Left renal pelvis (tissue), 4 donors: Measurements from ENCODE around the gene CDKAL1. TPM values are rescaled to one million over a fixed set of nuclear protein-coding genes. Genes with fewer than 3 reads are reported as not detected.
"Not testable (repeated sequence)": the region's sequence is repeated elsewhere in the genome, so short reads cannot be mapped to it uniquely, and the experiment has no call there.

Source experiments
- DNase-seq, 4 donors: peaks; one replicate each; pipeline ENCODE4 v3.0.0-alpha.2; 2013; ENCODE audit warnings: low read depth in 4 of 4, low spot score in 3 of 4
- polyA plus RNA-seq, 4 donors: library from polyadenylated mRNA; unstranded; fragments of 120-200 nt; gene quantifications; one replicate each; pipeline ENCODE4 v1.2.1, GENCODE V29; 2013; ENCODE audit not compliant: insufficient read length in 4 of 4

Gene CDKAL1
- polyA plus RNA-seq, 4 donors = 14.7 to 20.4 (median 19.6) TPM

DNA sequence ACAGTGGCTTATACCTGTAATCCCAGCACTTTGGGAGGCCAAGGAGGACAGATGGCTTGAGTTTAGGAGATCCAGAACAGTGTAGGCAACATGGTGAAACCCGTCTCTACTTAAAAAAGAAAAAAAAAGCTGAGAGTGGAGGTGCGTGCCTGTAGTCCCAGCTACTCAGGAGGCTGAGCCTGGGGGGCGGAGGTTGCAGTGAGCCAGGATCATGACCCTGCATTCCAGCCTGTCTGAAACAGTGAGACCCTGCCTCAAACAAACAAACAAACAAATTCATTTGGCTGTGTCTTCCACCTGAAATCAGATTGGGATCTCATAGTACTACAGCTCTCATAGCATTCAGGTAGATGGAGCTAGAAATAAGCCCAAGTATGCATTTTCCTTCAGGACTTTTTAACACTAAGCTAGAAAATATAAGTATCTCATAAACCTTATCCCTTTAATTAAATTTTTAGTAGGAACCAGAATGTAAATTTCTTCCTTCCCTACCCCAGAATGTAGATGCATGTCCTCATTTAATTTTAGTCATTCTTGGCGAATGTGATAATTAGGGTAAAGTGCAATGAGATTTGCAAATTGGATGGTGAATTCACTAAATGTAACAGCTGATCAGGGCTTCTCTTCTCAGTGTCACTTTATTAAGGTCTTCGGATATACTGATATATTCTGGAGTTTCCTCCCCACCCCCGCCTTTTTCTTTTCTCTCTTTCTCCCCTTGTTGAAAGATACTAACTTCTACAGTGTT is 190.4 kb downstream of the CDKAL1 start:
- no peak for DNase-seq

GRCh38 chr6:20725235-20725634 is 191.0 kb downstream of the CDKAL1 start:
- DNase-seq = not testable (repeated sequence)

DNA sequence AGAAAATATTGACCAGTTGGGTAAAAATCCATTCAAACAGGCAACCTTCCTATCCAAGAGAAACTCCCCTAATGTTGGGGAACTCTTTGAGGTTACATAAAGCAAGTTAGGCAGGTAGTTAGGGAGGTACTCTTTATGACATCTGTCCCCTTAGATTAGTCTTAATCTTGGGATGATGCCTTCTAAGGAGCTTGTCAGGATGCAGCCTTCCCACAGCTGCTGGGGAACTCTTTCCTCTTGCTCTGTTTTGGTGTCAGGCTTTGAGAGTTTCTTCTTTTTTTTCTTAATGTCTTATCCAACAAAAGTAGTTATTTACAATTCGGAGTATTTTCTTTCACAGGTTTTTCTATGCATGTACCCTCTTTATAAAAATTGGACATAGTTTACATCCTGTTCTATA is 194.8 kb downstream of the CDKAL1 start:
- DNase-seq = no peak

GRCh38 chr6:20732362-20732761 is 198.1 kb downstream of the CDKAL1 start:
- DNase-seq = not testable (repeated sequence)

DNA sequence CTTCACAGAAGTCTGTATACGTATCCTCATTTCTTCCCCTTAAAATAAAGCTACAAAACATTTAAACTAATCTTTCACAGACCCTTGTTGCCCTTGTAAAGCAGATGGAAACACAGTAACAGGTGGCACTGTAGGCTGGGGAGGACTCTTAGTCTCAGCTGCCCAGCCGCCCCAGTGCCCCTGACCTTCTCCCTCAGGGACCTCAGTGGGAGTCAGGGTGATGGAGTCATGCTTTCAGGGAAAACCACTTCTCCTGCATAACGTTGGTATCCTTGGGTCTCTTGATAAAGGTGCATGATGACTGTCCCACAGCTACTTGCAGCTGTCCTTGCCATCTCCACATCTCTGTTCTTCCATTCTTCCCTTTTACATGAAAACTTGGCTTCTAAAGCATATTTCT is 198.6 kb downstream of the CDKAL1 start:
- no peak for DNase-seq

DNA sequence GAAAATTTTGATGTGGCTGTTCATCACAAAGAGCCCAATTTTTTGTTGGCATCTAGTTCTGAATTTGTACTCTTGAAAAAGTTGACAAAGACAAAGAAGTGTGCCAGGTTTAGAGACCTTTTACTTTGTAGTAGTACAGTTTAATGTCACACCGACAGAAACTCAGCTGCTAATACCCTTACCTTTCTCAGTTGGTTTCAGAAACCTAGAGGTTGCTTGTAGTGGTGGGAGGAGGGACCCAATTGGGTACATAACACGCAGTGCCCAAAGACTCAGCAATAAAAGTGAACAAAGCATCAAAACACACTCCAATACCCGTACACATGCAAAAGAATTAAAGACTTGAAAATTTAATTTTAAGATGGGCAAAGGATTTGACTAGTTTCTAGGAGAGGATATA is 203.7 kb downstream of the CDKAL1 start:
- no peak for DNase-seq

DNA sequence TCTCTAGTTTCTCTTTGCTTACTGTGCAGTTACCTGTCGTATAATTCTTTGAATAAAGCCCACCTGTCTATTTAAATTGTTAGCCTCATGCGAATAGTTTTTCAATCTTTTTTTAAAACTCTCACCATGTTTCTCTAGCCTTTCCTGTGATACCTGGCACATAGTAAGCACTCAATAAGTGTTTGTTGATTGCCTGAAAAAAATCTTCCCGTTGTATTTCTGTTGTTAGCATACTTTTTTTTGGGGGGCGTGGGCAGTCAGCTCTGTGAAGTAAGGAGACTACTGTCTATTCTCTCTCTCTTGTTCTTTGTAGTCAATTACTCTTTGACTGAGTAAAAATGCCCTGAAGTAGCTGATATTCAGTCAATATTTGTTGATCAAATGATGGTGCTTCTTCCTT is 205.8 kb downstream of the CDKAL1 start:
- DNase-seq = no peak

DNA sequence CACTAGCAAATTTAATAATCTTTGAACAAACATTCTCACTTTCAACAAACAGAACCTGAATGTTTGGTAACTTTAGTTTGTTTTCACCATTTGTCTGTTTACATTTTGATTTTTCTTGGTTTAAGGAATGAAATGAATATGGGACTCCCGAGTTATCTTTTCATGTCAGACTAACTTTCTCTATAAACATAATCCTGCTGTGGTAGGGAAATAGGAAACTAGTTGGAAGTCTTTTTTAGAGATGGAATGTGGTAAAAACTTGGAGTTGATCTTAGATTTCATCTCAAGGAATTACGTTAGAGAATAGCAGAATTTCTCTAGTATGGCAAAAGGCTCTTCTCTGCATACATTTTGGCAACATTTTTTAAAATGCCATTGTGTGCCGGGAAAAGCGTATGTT is 206.5 kb downstream of the CDKAL1 start:
- DNase-seq = no peak

- DNase-seq = no peak
Observed at GRCh38 chr6:20741490-20741889, 207.2 kb downstream of the CDKAL1 start.

- no peak for DNase-seq
Observed at GRCh38 chr6:20744911-20745557, 210.8 kb downstream of the CDKAL1 start.

DNA sequence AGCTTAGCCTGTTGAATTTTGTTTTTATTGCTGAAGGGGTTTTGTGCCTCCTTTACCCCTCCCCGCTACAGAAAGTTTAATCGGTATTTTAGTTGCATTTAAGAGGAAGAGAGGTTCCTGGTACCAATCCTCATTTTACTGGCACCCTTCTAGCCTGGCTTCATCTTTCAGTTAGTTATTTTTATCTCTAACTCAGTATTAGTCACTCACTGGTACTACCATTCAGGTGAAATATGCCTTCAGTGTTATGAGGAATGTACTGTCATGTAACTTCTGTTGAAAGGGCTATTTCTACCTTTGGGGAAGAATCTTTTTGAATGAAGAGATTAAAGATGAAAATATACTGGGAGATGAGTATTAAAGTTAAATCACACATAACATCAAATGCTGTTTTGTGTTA is 211.8 kb downstream of the CDKAL1 start:
- DNase-seq = no peak

- DNase-seq = no peak
Observed at GRCh38 chr6:20746805-20747558, 212.7 kb downstream of the CDKAL1 start.

GRCh38 chr6:20747991-20748390 is 213.7 kb downstream of the CDKAL1 start:
- no peak for DNase-seq

- DNase-seq = peak in 1 of 4 donors; percentile 14
Observed at GRCh38 chr6:20751293-20751935, 217.2 kb downstream of the CDKAL1 start.

GRCh38 chr6:20755631-20756030 is 221.4 kb downstream of the CDKAL1 start:
- no peak for DNase-seq

DNA sequence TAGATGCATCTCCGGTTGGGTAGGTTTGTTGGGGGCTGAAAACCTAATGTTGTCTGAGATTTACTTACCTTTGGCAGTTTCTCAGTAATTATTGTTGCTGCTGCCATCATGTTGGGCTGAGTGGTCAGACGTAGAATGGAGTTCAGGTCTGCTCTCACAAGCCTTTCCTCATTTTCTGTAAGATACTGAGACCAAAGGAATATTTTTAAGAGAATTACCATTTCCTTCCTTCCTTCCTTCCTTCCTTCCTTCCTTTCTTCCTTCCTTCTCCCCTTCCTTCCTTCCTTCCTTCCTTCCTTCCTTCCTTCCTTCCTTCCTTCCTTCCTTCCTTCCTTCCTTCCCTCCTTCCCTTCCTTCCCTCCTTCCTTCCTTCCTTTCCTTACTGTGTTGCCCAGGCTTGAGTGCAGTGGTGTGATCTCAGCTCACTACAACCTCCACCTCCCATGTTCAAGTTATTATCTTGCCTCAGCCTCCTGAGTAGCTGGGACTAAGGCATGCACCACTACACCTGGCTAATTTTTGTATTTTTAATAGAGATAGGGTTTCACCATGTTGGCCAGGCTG is 222.4 kb downstream of the CDKAL1 start:
- not testable (repeated sequence) for DNase-seq

DNA sequence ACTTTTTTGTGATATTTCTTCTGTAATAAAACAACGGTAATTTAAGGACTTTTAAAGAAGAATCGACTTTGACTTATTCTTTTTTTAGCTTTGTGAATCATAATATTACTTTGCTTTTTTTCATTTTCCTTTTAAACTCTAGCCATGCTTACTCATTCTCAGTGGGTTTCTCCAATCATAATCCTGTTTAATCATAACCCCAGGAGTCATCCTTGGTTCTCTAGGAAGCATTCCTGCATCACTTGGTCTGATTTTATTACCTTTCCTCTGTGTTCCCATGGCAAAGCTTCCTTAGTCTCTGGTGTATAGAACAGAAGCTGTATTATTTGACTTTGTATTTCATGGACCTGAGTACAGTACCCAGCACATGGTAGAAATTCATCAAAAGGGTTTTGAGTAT is 223.5 kb downstream of the CDKAL1 start:
- no peak for DNase-seq

DNA sequence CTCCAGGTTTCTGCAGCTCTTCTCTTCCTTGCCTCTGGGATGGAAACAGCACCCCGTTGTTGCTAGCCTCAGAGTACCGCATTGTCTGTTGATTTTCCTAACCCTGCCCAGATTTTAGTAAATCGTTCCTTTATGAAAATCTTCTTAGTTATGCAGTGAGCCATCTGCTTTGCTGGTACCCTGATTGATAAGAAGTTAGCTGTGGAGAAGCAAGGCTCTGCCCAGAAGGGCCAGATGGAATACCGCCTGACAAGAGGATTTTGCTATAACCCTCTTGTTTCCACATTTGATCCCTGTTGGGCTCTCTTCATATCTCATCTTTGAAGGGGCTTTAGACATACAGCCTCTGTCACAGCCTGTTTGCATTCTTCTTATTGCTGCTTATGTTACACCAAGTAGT is 229.0 kb downstream of the CDKAL1 start:
- DNase-seq = no peak

- DNase-seq = no peak
Observed at GRCh38 chr6:20769631-20770030, 235.4 kb downstream of the CDKAL1 start.

DNA sequence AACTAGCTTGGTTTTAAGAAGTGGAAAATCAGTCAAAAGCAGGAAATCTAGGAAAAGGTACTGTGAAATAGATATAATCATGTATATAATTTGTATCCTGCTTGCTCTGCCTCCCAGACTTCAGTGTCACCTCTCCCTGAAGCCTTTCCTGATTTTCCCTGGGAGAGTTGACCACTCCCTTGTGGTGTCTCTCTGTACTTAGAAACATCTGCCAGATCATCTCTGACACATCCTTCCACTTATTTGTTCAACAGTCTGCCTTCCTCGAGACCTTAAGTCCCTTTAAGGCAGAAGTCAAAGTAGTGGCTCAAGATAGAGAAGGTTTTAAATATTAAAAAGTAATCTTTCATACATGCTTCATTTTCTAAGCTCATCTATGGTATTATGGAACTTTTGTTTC is 236.5 kb downstream of the CDKAL1 start:
- no peak for DNase-seq

DNA sequence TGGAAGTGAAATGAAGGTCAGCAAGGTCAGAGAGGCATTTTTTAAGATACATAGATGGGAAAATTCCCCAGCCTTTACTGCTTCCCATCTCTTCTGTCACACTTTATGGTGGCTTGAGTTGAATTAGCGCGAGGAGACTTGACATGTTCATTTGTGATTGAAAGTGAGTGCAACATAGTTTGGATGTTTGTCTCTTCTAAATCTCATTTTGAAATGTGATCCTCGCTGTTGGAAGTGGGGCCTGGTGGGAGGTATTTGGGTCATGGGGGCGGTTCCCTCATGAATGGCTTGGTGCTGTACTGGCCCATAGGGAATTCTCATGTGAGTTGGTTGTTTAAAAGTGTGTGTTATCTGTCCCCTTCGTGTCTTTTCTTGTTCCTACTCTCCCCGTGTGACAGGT is 237.2 kb downstream of the CDKAL1 start:
- no peak for DNase-seq
